Left lobe of liver (tissue), 1 donor: ENCODE results near the gene ZNF304. TPM values are rescaled to one million over a fixed set of nuclear protein-coding genes. Genes with fewer than 3 reads are reported as not detected.

Source experiments
- total RNA-seq: library from RNA; stranded (reverse); gene quantifications from one replicate; pipeline ENCODE4 v1.2.1, GENCODE V29; 2021
- donor health status: DM: no; HTN: yes; CAD: no.

Gene ZNF304
- total RNA-seq, 1 donor from 2014 or later: 2.6 TPM

Other genes with a start within 250 kb of the ZNF304 start
- not detected for gene USP29, start 231.3 kb upstream of the ZNF304 start, total RNA-seq
- gene ZIM3, start 206.1 kb upstream of the ZNF304 start, total RNA-seq: not detected
- gene DUXA, start 183.8 kb upstream of the ZNF304 start, total RNA-seq: not detected
- gene ZNF264, start 159.8 kb upstream of the ZNF304 start, total RNA-seq: 16.3 TPM
- gene AURKC, start 120.2 kb upstream of the ZNF304 start, total RNA-seq: 0.18 TPM
- 4.5 TPM for gene ZNF805, start 110.6 kb upstream of the ZNF304 start, total RNA-seq
- gene ZNF460, start 70.8 kb upstream of the ZNF304 start, total RNA-seq: 22.1 TPM
- 2.2 TPM for gene ZNF543, start 30.8 kb upstream of the ZNF304 start, total RNA-seq
- 1.2 TPM for gene TRAPPC2B, start 12.3 kb downstream of the ZNF304 start, total RNA-seq
- gene ZNF547, start 12.3 kb downstream of the ZNF304 start, total RNA-seq: 0.78 TPM
- gene ZNF548, start 38.6 kb downstream of the ZNF304 start, total RNA-seq: 6.4 TPM
- gene ZNF17, start 59.9 kb downstream of the ZNF304 start, total RNA-seq: 4.6 TPM
- gene ZNF749, start 84.1 kb downstream of the ZNF304 start, total RNA-seq: 3.1 TPM
- gene VN1R1, start 105.9 kb downstream of the ZNF304 start, total RNA-seq: 0.43 TPM
- 3.6 TPM for gene ZNF772, start 126.3 kb downstream of the ZNF304 start, total RNA-seq
- 3.5 TPM for gene ZNF419, start 136.5 kb downstream of the ZNF304 start, total RNA-seq
- 2.3 TPM for gene ZNF773, start 148.7 kb downstream of the ZNF304 start, total RNA-seq
- 1.0 TPM for gene ZNF549, start 176.1 kb downstream of the ZNF304 start, total RNA-seq
- 2.4 TPM for gene ZNF550, start 208.6 kb downstream of the ZNF304 start, total RNA-seq
- gene ZNF416, start 227.6 kb downstream of the ZNF304 start, total RNA-seq: 1.4 TPM
- 0.18 TPM for gene ZIK1, start 232.9 kb downstream of the ZNF304 start, total RNA-seq
- gene ZNF530, start 248.6 kb downstream of the ZNF304 start, total RNA-seq: 0.50 TPM